Osteoblast (primary cell): ENCODE measurements around the gene TBX2. TPM values are rescaled to one million over a fixed set of nuclear protein-coding genes. Genes with fewer than 3 reads are reported as not detected.

Source experiments
- DNase-seq: peaks from one replicate; pipeline ENCODE4 v3.0.0; 2011; ENCODE audit warnings: low spot score, mixed read lengths; ENCODE audit not compliant: insufficient read length; ENCODE audit errors: missing footprints
- H2AFZ ChIP-seq: 2 replicates; pipeline ENCODE4 v1.6.0; 2011; ENCODE audit warnings: mild to moderate bottlenecking, low read length
- H3K27ac ChIP-seq: 2 replicates; pipeline ENCODE4 v1.5.1; 2011; ENCODE audit warnings: mild to moderate bottlenecking, low read depth, low read length, moderate library complexity
- H3K27me3 ChIP-seq: 2 replicates; pipeline ENCODE4 v1.6.0; 2012; ENCODE audit warnings: mild to moderate bottlenecking, control low read depth, inconsistent platforms, low read length, moderate library complexity; ENCODE audit not compliant: insufficient read depth
- H3K36me3 ChIP-seq: 2 replicates; pipeline ENCODE4 v1.5.1; 2011; ENCODE audit warnings: mild to moderate bottlenecking, low read length, control low read depth, moderate library complexity; ENCODE audit not compliant: insufficient read depth
- H3K4me1 ChIP-seq: 2 replicates; pipeline ENCODE4 v1.5.1; 2011; ENCODE audit warnings: mild to moderate bottlenecking, low read length, control low read depth, moderate library complexity; ENCODE audit not compliant: insufficient read depth
- H3K4me2 ChIP-seq: 2 replicates; pipeline ENCODE4 v1.6.0; 2011; ENCODE audit warnings: mild to moderate bottlenecking, low read length; ENCODE audit not compliant: insufficient read depth
- H3K4me3 ChIP-seq: fragments of 200-600 bp; sonication (generic); 3 replicates; pipeline ENCODE4 v1.5.1; 2012; ENCODE audit warnings: mild to moderate bottlenecking, low read length, inconsistent platforms; ENCODE audit not compliant: insufficient read depth
- H3K79me2 ChIP-seq: 2 replicates; pipeline ENCODE4 v1.6.0; 2012; ENCODE audit warnings: mild to moderate bottlenecking, low read length, control low read depth, inconsistent platforms; ENCODE audit not compliant: insufficient read depth
- H3K9me3 ChIP-seq: 2 replicates; pipeline ENCODE4 v1.5.1; 2011; ENCODE audit warnings: low read depth, low read length, control low read depth
- H4K20me1 ChIP-seq: 2 replicates; pipeline ENCODE4 v1.6.0; 2012; ENCODE audit warnings: mild to moderate bottlenecking, low read length, control low read depth; ENCODE audit not compliant: insufficient read depth
- CTCF ChIP-seq: IDR thresholded peaks from 2 replicates; pipeline ENCODE4 v1.5.1; 2011; ENCODE audit warnings: mild to moderate bottlenecking, low read depth, low read length, moderate library complexity; ENCODE audit errors: extremely low read depth
- total RNA-seq: library from RNA; depleted of rRNA; stranded (reverse); fragments of >200 nt; gene quantifications from 2 replicates; pipeline ENCODE4 v1.2.3, GENCODE V29; 2012

TBX2 gene
- total RNA-seq, 1 donor: 11.6 TPM

DNA sequence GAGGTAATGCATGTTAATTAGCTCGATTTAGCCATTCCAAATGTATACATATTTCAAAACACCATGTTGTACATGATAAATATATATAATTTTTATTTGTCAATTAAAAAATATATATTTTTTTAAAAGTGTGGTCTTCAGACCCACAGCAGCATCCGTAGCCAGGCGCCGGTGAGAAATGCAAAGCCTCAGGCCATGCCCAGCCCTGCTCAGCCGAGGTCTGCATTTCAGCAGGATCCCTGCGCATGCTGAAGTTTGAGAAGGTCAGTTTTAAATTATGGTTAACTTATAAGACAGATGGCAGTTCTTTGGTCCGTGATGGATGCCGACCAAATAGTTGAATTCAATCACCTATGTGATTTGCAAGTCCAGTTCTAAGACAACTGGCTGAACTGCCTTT, 28.0 kb upstream of the TBX2 start:
- no peaks in the 10 kb centered on the region for H3K9me3 ChIP-seq
- no peaks in the 10 kb centered on the region for H4K20me1 ChIP-seq
- H3K4me2 ChIP-seq: no peak overlapping the region
- no peaks in the 10 kb centered on the region for H3K79me2 ChIP-seq
- H3K27me3 ChIP-seq: no peaks in the 10 kb centered on the region
- no peak overlapping the region for H3K4me3 ChIP-seq
- no peaks in the 10 kb centered on the region for H3K36me3 ChIP-seq
- TF ChIP-seq CTCF: no peak
- H2AFZ ChIP-seq: no peak overlapping the region
- H3K27ac ChIP-seq: no peak overlapping the region
- H3K4me1 ChIP-seq: no peaks in the 10 kb centered on the region
- no peak for DNase-seq

DNA sequence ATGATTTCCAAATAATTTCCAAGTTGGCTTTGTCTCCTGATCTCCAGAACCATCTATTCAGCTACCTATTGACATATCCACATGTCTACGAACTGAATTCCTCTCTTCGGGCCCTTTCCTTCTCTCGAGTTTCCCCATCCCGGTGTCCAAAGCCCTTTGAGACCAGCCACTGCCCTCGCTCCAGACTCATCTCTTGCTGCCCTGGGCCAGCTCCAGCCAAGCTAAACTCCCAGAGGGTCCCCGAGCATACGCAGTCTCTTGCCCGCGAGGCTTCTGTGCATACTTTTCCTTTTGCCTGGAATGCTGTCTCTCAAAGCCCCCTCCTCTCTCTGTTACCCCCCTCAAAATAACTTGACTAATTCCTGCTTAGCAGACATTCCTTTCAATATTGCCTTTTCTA, 27.2 kb upstream of the TBX2 start:
- DNase-seq: no peak
- TF ChIP-seq CTCF: no peak
- no peak overlapping the region for H2AFZ ChIP-seq

GRCh38 chr17:61376931-61377838, 22.5 kb upstream of the TBX2 start:
- Histone ChIP-seq H2AFZ (no peak overlapping the region), H3K4me2 (no peak overlapping the region), H3K9me3 (no peaks in the 10 kb centered on the region), H4K20me1 (no peaks in the 10 kb centered on the region), H3K27me3 (no peaks in the 10 kb centered on the region), H3K27ac (no peak overlapping the region), H3K79me2 (no peaks in the 10 kb centered on the region), H3K4me3 (no peak overlapping the region), H3K4me1 (no peaks in the 10 kb centered on the region), H3K36me3 (no peaks in the 10 kb centered on the region)
- no peak for TF ChIP-seq CTCF
- DNase-seq: peak; percentile 30

More for the DNA sequence above, 27.2 kb upstream of the TBX2 start:
- Histone ChIP-seq H4K20me1 (no peaks in the 10 kb centered on the region), H3K9me3 (no peaks in the 10 kb centered on the region), H3K79me2 (no peaks in the 10 kb centered on the region), H3K4me1 (no peaks in the 10 kb centered on the region), H3K4me2 (no peak overlapping the region), H3K27me3 (no peaks in the 10 kb centered on the region), H3K36me3 (no peaks in the 10 kb centered on the region), H3K4me3 (no peak overlapping the region), H3K27ac (no peak overlapping the region)

GRCh38 chr17:61378658-61379456, 20.8 kb upstream of the TBX2 start:
- Histone ChIP-seq H2AFZ (no peak overlapping the region), H3K4me3 (no peak overlapping the region), H3K36me3 (no peaks in the 10 kb centered on the region), H4K20me1 (no peaks in the 10 kb centered on the region), H3K79me2 (no peaks in the 10 kb centered on the region), H3K27ac (no peak overlapping the region), H3K4me1 (no peaks in the 10 kb centered on the region), H3K27me3 (no peaks in the 10 kb centered on the region), H3K9me3 (no peaks in the 10 kb centered on the region), H3K4me2 (no peak overlapping the region)
- TF ChIP-seq CTCF: no peak
- DNase-seq: peak; percentile 11
